Stimulated activated memory B cell treated with anti-CD40 and anti-IgM and Interleukin-4, amounts not matched to agents 10 μg/mL and 1 μg/mL and 100 μg/mL, for 72 hours (primary cell): ENCODE data around the gene SELENOH.
A peak's percentile ranks its signal among the peaks of the same experiment; 100 is the strongest.

Source experiments
- ATAC-seq: fragments of 150-1000 bp; cut with Tn5 transposase; 2 replicates; pipeline ENCODE4 v1.10.0; 2021
- H3K27ac Mint-ChIP-seq: one replicate; pipeline ENCODE4 v1.8.0; 2022; ENCODE audit warnings: mild to moderate bottlenecking, mixed read lengths
- H3K27me3 Mint-ChIP-seq: one replicate; pipeline ENCODE4 v1.8.0; 2022; ENCODE audit warnings: mixed read lengths
- H3K36me3 Mint-ChIP-seq: one replicate; pipeline ENCODE4 v1.8.0; 2022; ENCODE audit warnings: mixed read lengths
- H3K4me1 Mint-ChIP-seq: one replicate; pipeline ENCODE4 v1.8.0; 2022; ENCODE audit warnings: mixed read lengths
- H3K4me3 Mint-ChIP-seq: one replicate; pipeline ENCODE4 v1.8.0; 2022; ENCODE audit warnings: mild to moderate bottlenecking, moderate library complexity, mixed read lengths
- H3K9me3 Mint-ChIP-seq: one replicate; pipeline ENCODE4 v1.8.0; 2022; ENCODE audit warnings: mixed read lengths

Gene SELENOH

GRCh38 chr11:57787006-57787604 is 45.8 kb downstream of the SELENOH start:
- Mint-ChIP-seq H3K4me1 (peaks cover 63% of the 10 kb centered on the region), H3K27me3 (no peaks in the 10 kb centered on the region), H3K4me3 (no peak overlapping the region), H3K27ac (peak overlapping the region; percentile 85), H3K9me3 (no peaks in the 10 kb centered on the region), H3K36me3 (peaks cover 5% of the 10 kb centered on the region)
- no peak for ATAC-seq

- H3K9me3 Mint-ChIP-seq: no peaks in the 10 kb centered on the region
- ATAC-seq: no peak
- no peaks in the 10 kb centered on the region for H3K27me3 Mint-ChIP-seq
- H3K4me1 Mint-ChIP-seq: peaks cover 73% of the 10 kb centered on the region
- peak overlapping the region; percentile 27 for H3K27ac Mint-ChIP-seq
- H3K4me3 Mint-ChIP-seq: no peak overlapping the region
- peaks cover 5% of the 10 kb centered on the region for H3K36me3 Mint-ChIP-seq
Measured at GRCh38 chr11:57787920-57788702, 46.8 kb downstream of the SELENOH start.

- Mint-ChIP-seq H3K27me3 (no peaks in the 10 kb centered on the region), H3K36me3 (peaks cover 5% of the 10 kb centered on the region), H3K27ac (peak overlapping the region; percentile 27), H3K4me1 (peaks cover 77% of the 10 kb centered on the region), H3K4me3 (no peak overlapping the region), H3K9me3 (no peaks in the 10 kb centered on the region)
- no peak for ATAC-seq
Measured at GRCh38 chr11:57788703-57789088, 47.4 kb downstream of the SELENOH start.

GRCh38 chr11:57791321-57792059 is 50.2 kb downstream of the SELENOH start:
- peaks cover 53% of the 10 kb centered on the region for H3K4me1 Mint-ChIP-seq
- no peaks in the 10 kb centered on the region for H3K9me3 Mint-ChIP-seq
- peak overlapping the region; percentile 86 for H3K27ac Mint-ChIP-seq
- H3K36me3 Mint-ChIP-seq: peaks cover 19% of the 10 kb centered on the region
- H3K4me3 Mint-ChIP-seq: peak overlapping the region; percentile 64
- no peak for ATAC-seq
- no peaks in the 10 kb centered on the region for H3K27me3 Mint-ChIP-seq

- Mint-ChIP-seq H3K4me1 (peaks cover 47% of the 10 kb centered on the region), H3K36me3 (peaks cover 24% of the 10 kb centered on the region)
- peak; percentile 93 for ATAC-seq
Measured at GRCh38 chr11:57792060-57792541, 50.8 kb downstream of the SELENOH start.

GRCh38 chr11:57792870-57793269 is 51.6 kb downstream of the SELENOH start:
- Mint-ChIP-seq H3K27me3 (no peaks in the 10 kb centered on the region), H3K27ac (peak overlapping the region; percentile 86), H3K36me3 (peaks cover 26% of the 10 kb centered on the region), H3K4me3 (peak overlapping the region; percentile 68), H3K4me1 (peaks cover 42% of the 10 kb centered on the region), H3K9me3 (no peaks in the 10 kb centered on the region)
- ATAC-seq: peak; percentile 67

More at GRCh38 chr11:57792060-57792541, 50.8 kb downstream of the SELENOH start:
- no peaks in the 10 kb centered on the region for H3K9me3 Mint-ChIP-seq
- H3K27me3 Mint-ChIP-seq: no peaks in the 10 kb centered on the region
- H3K4me3 Mint-ChIP-seq: peak overlapping the region; percentile 64
- H3K27ac Mint-ChIP-seq: peak overlapping the region; percentile 86
